Neural progenitor cell (in vitro differentiated cells): ENCODE data around the gene CELSR2. TPM values are rescaled to one million over a fixed set of nuclear protein-coding genes. Genes with fewer than 3 reads are reported as not detected.

Experiments
- DNase-seq: peaks from one replicate; pipeline ENCODE4 v3.0.0-alpha.2; 2016; ENCODE audit warnings: low spot score
- H2AFZ ChIP-seq: fragments of 200-600 bp; sonication (generic); replicated peaks from 2 replicates; pipeline ENCODE4 v1.6.1; 2016; ENCODE audit warnings: antibody characterized with exemption
- H3F3A ChIP-seq: fragments of 200-600 bp; sonication (generic); 2 replicates; pipeline ENCODE4 v1.6.1; 2016; ENCODE audit warnings: antibody characterized with exemption, low read depth
- H3K27ac ChIP-seq: fragments of 200-600 bp; sonication (generic); 2 replicates; pipeline ENCODE4 v1.5.1; 2016; ENCODE audit warnings: mild to moderate bottlenecking
- H3K27me3 ChIP-seq: fragments of 200-600 bp; sonication (generic); 2 replicates; pipeline ENCODE4 v1.6.1; 2016; ENCODE audit warnings: mild to moderate bottlenecking, moderate library complexity
- H3K36me3 ChIP-seq: fragments of 200-600 bp; sonication (generic); 2 replicates; pipeline ENCODE4 v1.5.1; 2016
- H3K4me1 ChIP-seq: fragments of 200-600 bp; sonication (generic); 2 replicates; pipeline ENCODE4 v1.6.1; 2016; ENCODE audit warnings: mixed run types
- H3K4me2 ChIP-seq: fragments of 200-600 bp; sonication (generic); 2 replicates; pipeline ENCODE4 v1.6.1; 2016
- H3K4me3 ChIP-seq: fragments of 200-600 bp; sonication (generic); 2 replicates; pipeline ENCODE4 v1.5.1; 2016
- H3K79me2 ChIP-seq: fragments of 200-600 bp; sonication (generic); 2 replicates; pipeline ENCODE4 v1.6.1; 2016; ENCODE audit warnings: low read depth
- H3K9ac ChIP-seq: fragments of 200-600 bp; sonication (generic); 2 replicates; pipeline ENCODE4 v1.6.1; 2016
- H3K9me3 ChIP-seq: fragments of 200-600 bp; sonication (generic); 2 replicates; pipeline ENCODE4 v1.5.1; 2016; ENCODE audit warnings: low read depth
- H4K20me1 ChIP-seq: fragments of 200-600 bp; sonication (generic); 2 replicates; pipeline ENCODE4 v1.6.1; 2016; ENCODE audit warnings: low read depth
- H3K27ac Mint-ChIP-seq: 3 replicates; pipeline ENCODE4 v1.8.0; 2021; ENCODE audit warnings: mixed read lengths
- H3K27me3 Mint-ChIP-seq: 2 replicates; pipeline ENCODE4 v1.8.0; 2022; ENCODE audit warnings: low read depth, mild to moderate bottlenecking, inconsistent platforms, moderate library complexity, mixed read lengths; ENCODE audit not compliant: insufficient read depth
- H3K36me3 Mint-ChIP-seq: 3 replicates; pipeline ENCODE4 v1.8.0; 2021; ENCODE audit warnings: mixed read lengths
- H3K4me1 Mint-ChIP-seq: 3 replicates; pipeline ENCODE4 v1.8.0; 2021; ENCODE audit warnings: mixed read lengths
- H3K4me3 Mint-ChIP-seq: 3 replicates; pipeline ENCODE4 v1.8.0; 2021; ENCODE audit warnings: mild to moderate bottlenecking, moderate library complexity, mixed read lengths
- H3K9me3 Mint-ChIP-seq: 3 replicates; pipeline ENCODE4 v1.8.0; 2020; ENCODE audit warnings: mixed read lengths
- CTCF ChIP-seq: fragments of 200-600 bp; sonication (generic); IDR thresholded peaks from 2 replicates; pipeline ENCODE4 v1.5.1; 2017; ENCODE audit warnings: antibody characterized with exemption, mild to moderate bottlenecking
- EZH2 ChIP-seq: fragments of 200-600 bp; sonication (generic); IDR thresholded peaks from 2 replicates; pipeline ENCODE4 v1.6.1; 2017; ENCODE audit warnings: antibody characterized with exemption, mild to moderate bottlenecking, moderate library complexity
- EZH2phosphoT487 ChIP-seq: fragments of 200-600 bp; sonication (generic); IDR thresholded peaks from 2 replicates; pipeline ENCODE4 v1.6.1; 2017; ENCODE audit warnings: antibody characterized with exemption
- total RNA-seq: library from RNA; depleted of rRNA; stranded (reverse); fragments of >200 nt; gene quantifications from 2 replicates; pipeline ENCODE4 v1.2.3, GENCODE V29; 2015; ENCODE audit warnings: low replicate concordance

Gene CELSR2
- total RNA-seq, 1 donor from 2014 or later = 11.1 TPM

GRCh38 chr1:109213345-109213823 is 36.0 kb upstream of the CELSR2 start:
- peak overlapping the region; percentile 88 for H3K4me3 Mint-ChIP-seq
- Histone ChIP-seq H3K36me3 (no peaks in the 10 kb centered on the region), H4K20me1 (peaks cover 21% of the 10 kb centered on the region), H3K79me2 (peaks cover 46% of the 10 kb centered on the region), H3K4me2 (peak overlapping the region; percentile 97), H3K27me3 (no peaks in the 10 kb centered on the region), H3K4me3 (peak overlapping the region; percentile 98), H3K4me1 (peaks cover 13% of the 10 kb centered on the region), H3K9ac (no peak overlapping the region), H3F3A (peaks cover 8% of the 10 kb centered on the region), H3K27ac (no peak overlapping the region), H2AFZ (peak overlapping the region; percentile 59), H3K9me3 (no peaks in the 10 kb centered on the region)
- peaks cover 23% of the 10 kb centered on the region for H3K4me1 Mint-ChIP-seq
- no peak for DNase-seq
- no peaks in the 10 kb centered on the region for H3K9me3 Mint-ChIP-seq
- H3K36me3 Mint-ChIP-seq = peaks cover 3% of the 10 kb centered on the region
- no peaks in the 10 kb centered on the region for H3K27me3 Mint-ChIP-seq
- H3K27ac Mint-ChIP-seq = no peak overlapping the region
- TF ChIP-seq EZH2 (no peak), CTCF (no peak), EZH2phosphoT487 (no peak)

DNA sequence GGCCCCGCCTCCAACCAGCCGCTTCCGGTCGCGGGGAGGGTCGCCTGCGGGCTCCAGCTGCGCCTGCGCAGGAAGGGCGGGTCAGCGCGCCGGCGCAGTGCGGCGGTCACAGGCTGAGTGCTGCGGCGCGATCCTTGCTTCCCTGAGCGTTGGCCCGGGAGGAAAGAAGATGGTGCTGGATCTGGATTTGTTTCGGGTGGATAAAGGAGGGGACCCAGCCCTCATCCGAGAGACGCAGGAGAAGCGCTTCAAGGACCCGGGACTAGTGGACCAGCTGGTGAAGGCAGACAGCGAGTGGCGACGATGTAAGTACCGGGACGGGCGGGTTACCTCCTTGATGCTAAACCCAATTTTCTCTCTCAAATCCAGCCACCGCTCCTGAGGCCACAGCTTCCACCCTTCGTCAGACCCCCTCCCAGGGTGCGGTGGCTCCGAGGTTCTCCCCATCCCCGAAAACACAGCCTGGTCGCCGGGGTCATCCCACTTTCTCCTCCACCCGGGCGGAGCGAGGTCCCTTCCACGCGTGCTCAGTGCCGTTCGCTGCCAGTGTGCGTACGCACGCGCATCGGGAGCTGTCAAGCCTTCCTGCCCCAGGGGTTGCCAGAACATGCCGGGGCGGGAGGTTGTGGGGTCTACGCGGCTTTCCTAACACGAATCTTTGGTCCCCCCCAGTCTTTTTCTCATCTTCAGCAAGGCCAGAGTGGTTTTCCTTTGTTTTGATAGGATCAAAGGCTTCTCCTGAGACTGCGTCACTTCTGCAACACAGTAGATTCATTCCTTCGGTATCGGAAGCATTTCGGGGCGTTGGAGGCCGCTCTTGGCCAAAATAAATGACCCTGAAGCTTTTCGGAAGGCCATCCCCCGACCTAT is 35.3 kb upstream of the CELSR2 start, which contains the start of gene SARS1:
TSS of gene SARS1 (plus strand) at position 95 of the 870 bp plus-strand sequence. CDS start at position 170, 75 bp downstream.
- Mint-ChIP-seq H3K27me3 (no peaks in the 10 kb centered on the region), H3K4me3 (peak within 1 kb of the TSS; percentile 88), H3K27ac (peak within 1 kb of the TSS; percentile 95), H3K4me1 (peaks cover 23% of the 10 kb centered on the region), H3K9me3 (no peaks in the 10 kb centered on the region), H3K36me3 (peaks cover 7% of the 10 kb centered on the region)
- H3K27me3 ChIP-seq = no peaks in the 10 kb centered on the region
- peaks cover 13% of the 10 kb centered on the region for H3K4me1 ChIP-seq
- peak within 1 kb of the TSS; percentile 71 for H3K9ac ChIP-seq
- TF ChIP-seq EZH2 (no peak), CTCF (no peak), EZH2phosphoT487 (no peak)
- peaks cover 21% of the 10 kb centered on the region for H4K20me1 ChIP-seq
- H3F3A ChIP-seq = peaks cover 8% of the 10 kb centered on the region
- peaks cover 51% of the 10 kb centered on the region for H3K79me2 ChIP-seq
- peak within 1 kb of the TSS; percentile 93 for H2AFZ ChIP-seq
- H3K4me2 ChIP-seq = peak within 1 kb of the TSS; percentile 97
- no peak within 1 kb of the TSS for H3K27ac ChIP-seq
- no peaks in the 10 kb centered on the region for H3K36me3 ChIP-seq
- H3K9me3 ChIP-seq = no peaks in the 10 kb centered on the region
- DNase-seq = peak; percentile 95
- H3K4me3 ChIP-seq = peak within 1 kb of the TSS; percentile 98

DNA sequence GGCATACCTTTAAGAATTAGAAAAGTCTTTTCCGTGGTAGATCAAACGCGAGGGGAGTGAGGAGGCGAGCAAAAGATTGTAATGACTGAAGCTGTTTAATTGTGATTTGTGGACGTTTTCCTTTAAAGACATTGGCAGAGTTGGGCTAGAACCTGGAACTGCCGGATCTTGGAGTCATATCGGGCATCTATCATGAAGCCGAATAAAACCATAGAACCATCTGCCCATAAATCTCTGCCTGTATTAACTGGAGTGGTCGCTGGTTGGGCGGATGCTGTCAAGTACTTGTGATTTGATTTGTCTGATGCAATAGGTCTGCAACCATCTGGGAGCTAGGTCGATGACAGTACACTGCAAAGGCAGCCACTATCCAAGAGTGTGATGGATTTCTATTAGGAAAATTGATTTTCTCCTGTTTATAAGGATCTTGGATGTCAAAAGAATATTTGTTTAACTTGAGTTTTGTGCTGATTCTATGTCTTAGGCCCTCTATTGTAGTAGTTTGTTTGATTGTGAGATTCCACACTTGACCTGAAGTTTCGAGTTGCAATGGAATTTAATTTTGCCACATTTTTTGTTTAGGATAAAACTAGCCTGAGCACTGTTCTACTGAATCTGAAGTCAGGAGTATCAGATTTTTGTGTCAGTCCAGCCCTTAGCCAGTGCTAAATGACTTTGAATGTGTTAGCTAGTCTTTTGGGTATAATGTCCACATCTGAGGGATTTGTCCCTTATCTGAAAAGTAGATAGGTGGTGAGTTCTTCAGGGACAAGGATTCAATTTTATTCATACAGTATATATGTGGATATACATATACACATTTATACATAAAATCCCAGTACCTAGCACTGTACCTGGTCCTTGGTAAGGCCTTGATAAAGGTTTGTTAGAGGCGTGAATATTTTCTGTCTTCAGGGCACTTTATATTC is 34.4 kb upstream of the CELSR2 start:
- Mint-ChIP-seq H3K36me3 (peaks cover 8% of the 10 kb centered on the region), H3K27me3 (no peaks in the 10 kb centered on the region), H3K4me3 (peak overlapping the region; percentile 88), H3K27ac (peak overlapping the region; percentile 39), H3K4me1 (peaks cover 23% of the 10 kb centered on the region), H3K9me3 (no peaks in the 10 kb centered on the region)
- Histone ChIP-seq H4K20me1 (peaks cover 21% of the 10 kb centered on the region), H3F3A (peaks cover 8% of the 10 kb centered on the region), H3K27me3 (no peaks in the 10 kb centered on the region), H3K79me2 (peaks cover 60% of the 10 kb centered on the region), H3K4me2 (peak overlapping the region; percentile 97), H3K4me1 (peaks cover 13% of the 10 kb centered on the region), H3K9ac (peak overlapping the region; percentile 71), H3K9me3 (no peaks in the 10 kb centered on the region), H3K36me3 (no peaks in the 10 kb centered on the region), H2AFZ (no peak overlapping the region), H3K4me3 (peak overlapping the region; percentile 98), H3K27ac (no peak overlapping the region)
- TF ChIP-seq CTCF = no peak
- TF ChIP-seq EZH2phosphoT487 = no peak
- TF ChIP-seq EZH2 = no peak
- no peak for DNase-seq
